Activated CD4-positive, alpha-beta T cell treated with anti-CD3 and anti-CD28 coated beads, Interleukin-10, Interleukin-2, amounts not matched to agents 100 ng/mL and 50 ng/mL, durations not matched to agents 16 hours and 8 hours (primary cell): ENCODE data around the gene CDPF1.
A peak's percentile ranks its signal among the peaks of the same experiment; 100 is the strongest.

Source experiments
- DNase-seq: peaks from one replicate; pipeline ENCODE4 v3.0.0-alpha.2; 2020

The CDPF1 gene

GRCh38 chr22:46256358-46256958, 6.4 kb upstream of the CDPF1 start:
- no peak for DNase-seq

- DNase-seq = peak; percentile 80
Measured at GRCh38 chr22:46251816-46252380, 1.8 kb upstream of the CDPF1 start.

GRCh38 chr22:46251266-46251665, 1.2 kb upstream of the CDPF1 start:
- DNase-seq = no peak

- DNase-seq = no peak
Measured at GRCh38 chr22:46250783-46251125, 661 bp upstream of the CDPF1 start.

GRCh38 chr22:46247443-46247975, 2.6 kb downstream of the CDPF1 start:
- no peak for DNase-seq

GRCh38 chr22:46246178-46246577, 3.9 kb downstream of the CDPF1 start:
- DNase-seq = no peak

GRCh38 chr22:46245511-46245910, 4.6 kb downstream of the CDPF1 start:
- DNase-seq = no peak

GRCh38 chr22:46244771-46245170, 5.3 kb downstream of the CDPF1 start:
- DNase-seq = no peak

- DNase-seq = no peak
Measured at GRCh38 chr22:46242076-46242475, 8.0 kb downstream of the CDPF1 start.

- DNase-seq = no peak
Measured at GRCh38 chr22:46241396-46242007, 8.6 kb downstream of the CDPF1 start.

- DNase-seq = no peak
Measured at GRCh38 chr22:46240907-46241306, 9.2 kb downstream of the CDPF1 start.

- DNase-seq = no peak
Measured at GRCh38 chr22:46240506-46240905, 9.6 kb downstream of the CDPF1 start.

GRCh38 chr22:46240073-46240472, 10.0 kb downstream of the CDPF1 start:
- no peak for DNase-seq

- no peak for DNase-seq
Measured at GRCh38 chr22:46239261-46240048, 10.6 kb downstream of the CDPF1 start.

- DNase-seq = no peak
Measured at GRCh38 chr22:46238541-46238940, 11.6 kb downstream of the CDPF1 start.

- no peak for DNase-seq
Measured at GRCh38 chr22:46237453-46238124, 12.5 kb downstream of the CDPF1 start.

GRCh38 chr22:46234969-46235368, 15.1 kb downstream of the CDPF1 start:
- no peak for DNase-seq

GRCh38 chr22:46233231-46233630, 16.9 kb downstream of the CDPF1 start:
- DNase-seq = no peak

- no peak for DNase-seq
Measured at GRCh38 chr22:46230262-46230901, 19.7 kb downstream of the CDPF1 start.

- DNase-seq = no peak
Measured at GRCh38 chr22:46229701-46230100, 20.4 kb downstream of the CDPF1 start.

GRCh38 chr22:46226577-46226976, 23.5 kb downstream of the CDPF1 start:
- no peak for DNase-seq

GRCh38 chr22:46225631-46226030, 24.5 kb downstream of the CDPF1 start:
- no peak for DNase-seq

GRCh38 chr22:46224898-46225290, 25.2 kb downstream of the CDPF1 start:
- DNase-seq = no peak
